ENCODE data around the gene COL5A1. TPM values are rescaled to one million over a fixed set of nuclear protein-coding genes. Genes with fewer than 3 reads are reported as not detected.

COL5A1 gene
- total RNA-seq, 1 experiment from 2014 or later = 10.6 TPM

- no peaks in the 10 kb centered on the region for H4K20me1 ChIP-seq (ENCODE audit: low read length)
- POLR2A ChIA-PET (ENCODE audit: unreplicated experiment) = no interaction called here
- no peaks in the 10 kb centered on the region for H3F3A ChIP-seq (ENCODE audit: low read length, unreplicated experiment)
- no peaks in the 10 kb centered on the region for H3K27me3 ChIP-seq (ENCODE audit: low read length)
- TF ChIP-seq EZH2phosphoT487 (IDR thresholded peaks at IDR 0.05; ENCODE audit: borderline replicate concordance, low read length) (no peak), CTCF (conservative IDR thresholded peaks at IDR 0.05; ENCODE audit: low read depth, low read length) (no peak), EZH2 (IDR thresholded peaks at IDR 0.05; ENCODE audit: low read length, unreplicated experiment) (no peak)
- no peak overlapping the region for H2AFZ ChIP-seq (ENCODE audit: low read length)
- H3K4me2 ChIP-seq (ENCODE audit: low read length) = no peak overlapping the region
- ATAC-seq (no peak), DNase-seq (no peak)
- H3K4me3 ChIP-seq (ENCODE audit: low read length) = no peak overlapping the region
- no peak overlapping the region for H3K9ac ChIP-seq (ENCODE audit: low read length)
- intact Hi-C loops (cut with micrococcal nuclease) = no loop called here
- H3K27ac ChIP-seq (ENCODE audit: low read length) = no peak overlapping the region
- no peaks in the 10 kb centered on the region for H3K4me1 ChIP-seq (ENCODE audit: insufficient read depth, low read length)
- H3K36me3 ChIP-seq (ENCODE audit: low read depth, low read length) = no peaks in the 10 kb centered on the region
- CTCF ChIA-PET = no interaction called here
- no peaks in the 10 kb centered on the region for H3K9me2 ChIP-seq (replicated peaks; ENCODE audit: low read length)
- H3K79me2 ChIP-seq (ENCODE audit: low read length) = no peaks in the 10 kb centered on the region
- H3K9me3 ChIP-seq (ENCODE audit: low read length) = no peaks in the 10 kb centered on the region
- BruUV-seq (replicated peaks) = no TSS peak
Observed at GRCh38 chr9:134708672-134709038, 67.1 kb downstream of the COL5A1 start.

- no peaks in the 10 kb centered on the region for H4K20me1 ChIP-seq (ENCODE audit: low read length)
- no peaks in the 10 kb centered on the region for H3K36me3 ChIP-seq (ENCODE audit: low read depth, low read length)
- ChIA-PET POLR2A (ENCODE audit: unreplicated experiment) (no interaction called here), CTCF (no interaction called here)
- intact Hi-C loops (cut with micrococcal nuclease) = no loop called here
- no peak overlapping the region for H3K4me3 ChIP-seq (ENCODE audit: low read length)
- H3K4me2 ChIP-seq (ENCODE audit: low read length) = no peak overlapping the region
- no peak overlapping the region for H2AFZ ChIP-seq (ENCODE audit: low read length)
- no peak for TF ChIP-seq EZH2phosphoT487 (IDR thresholded peaks at IDR 0.05; ENCODE audit: borderline replicate concordance, low read length)
- TF ChIP-seq EZH2 (IDR thresholded peaks at IDR 0.05; ENCODE audit: low read length, unreplicated experiment) = no peak
- no peaks in the 10 kb centered on the region for H3F3A ChIP-seq (ENCODE audit: low read length, unreplicated experiment)
- H3K27me3 ChIP-seq (ENCODE audit: low read length) = no peaks in the 10 kb centered on the region
- H3K9me3 ChIP-seq (ENCODE audit: low read length) = no peaks in the 10 kb centered on the region
- H3K4me1 ChIP-seq (ENCODE audit: insufficient read depth, low read length) = no peaks in the 10 kb centered on the region
- no peak overlapping the region for H3K27ac ChIP-seq (ENCODE audit: low read length)
- H3K9ac ChIP-seq (ENCODE audit: low read length) = no peak overlapping the region
- H3K9me2 ChIP-seq (replicated peaks; ENCODE audit: low read length) = no peaks in the 10 kb centered on the region
- no peak for DNase-seq
- H3K79me2 ChIP-seq (ENCODE audit: low read length) = no peaks in the 10 kb centered on the region
- no peak for ATAC-seq
- no TSS peak for BruUV-seq (replicated peaks)
Observed at GRCh38 chr9:134709512-134710270, 68.1 kb downstream of the COL5A1 start.

GRCh38 chr9:134710271-134710540 lies 68.6 kb downstream of the COL5A1 start:
- Histone ChIP-seq H4K20me1 (ENCODE audit: low read length) (no peaks in the 10 kb centered on the region), H3K79me2 (ENCODE audit: low read length) (no peaks in the 10 kb centered on the region), H3K27ac (ENCODE audit: low read length) (no peak overlapping the region), H3K9me2 (replicated peaks; ENCODE audit: low read length) (no peaks in the 10 kb centered on the region), H3K9ac (ENCODE audit: low read length) (no peak overlapping the region), H3K4me1 (ENCODE audit: insufficient read depth, low read length) (no peaks in the 10 kb centered on the region), H2AFZ (ENCODE audit: low read length) (no peak overlapping the region), H3K4me2 (ENCODE audit: low read length) (no peak overlapping the region), H3K36me3 (ENCODE audit: low read depth, low read length) (no peaks in the 10 kb centered on the region), H3K27me3 (ENCODE audit: low read length) (no peaks in the 10 kb centered on the region), H3K4me3 (ENCODE audit: low read length) (no peak overlapping the region), H3K9me3 (ENCODE audit: low read length) (no peaks in the 10 kb centered on the region), H3F3A (ENCODE audit: low read length, unreplicated experiment) (no peaks in the 10 kb centered on the region)
- TF ChIP-seq EZH2phosphoT487 (IDR thresholded peaks at IDR 0.05; ENCODE audit: borderline replicate concordance, low read length) = no peak
- TF ChIP-seq EZH2 (IDR thresholded peaks at IDR 0.05; ENCODE audit: low read length, unreplicated experiment) = no peak
- TF ChIP-seq CTCF (conservative IDR thresholded peaks at IDR 0.05; ENCODE audit: low read depth, low read length) = no peak
- intact Hi-C loops (cut with micrococcal nuclease) = no loop called here
- CTCF ChIA-PET = no interaction called here
- DNase-seq (no peak), ATAC-seq (no peak)
- POLR2A ChIA-PET (ENCODE audit: unreplicated experiment) = no interaction called here
- no TSS peak for BruUV-seq (replicated peaks)
